ENCODE results near the gene NIPA2.
A peak's percentile ranks its signal among the peaks of the same experiment; 100 is the strongest.

NIPA2 gene

DNA sequence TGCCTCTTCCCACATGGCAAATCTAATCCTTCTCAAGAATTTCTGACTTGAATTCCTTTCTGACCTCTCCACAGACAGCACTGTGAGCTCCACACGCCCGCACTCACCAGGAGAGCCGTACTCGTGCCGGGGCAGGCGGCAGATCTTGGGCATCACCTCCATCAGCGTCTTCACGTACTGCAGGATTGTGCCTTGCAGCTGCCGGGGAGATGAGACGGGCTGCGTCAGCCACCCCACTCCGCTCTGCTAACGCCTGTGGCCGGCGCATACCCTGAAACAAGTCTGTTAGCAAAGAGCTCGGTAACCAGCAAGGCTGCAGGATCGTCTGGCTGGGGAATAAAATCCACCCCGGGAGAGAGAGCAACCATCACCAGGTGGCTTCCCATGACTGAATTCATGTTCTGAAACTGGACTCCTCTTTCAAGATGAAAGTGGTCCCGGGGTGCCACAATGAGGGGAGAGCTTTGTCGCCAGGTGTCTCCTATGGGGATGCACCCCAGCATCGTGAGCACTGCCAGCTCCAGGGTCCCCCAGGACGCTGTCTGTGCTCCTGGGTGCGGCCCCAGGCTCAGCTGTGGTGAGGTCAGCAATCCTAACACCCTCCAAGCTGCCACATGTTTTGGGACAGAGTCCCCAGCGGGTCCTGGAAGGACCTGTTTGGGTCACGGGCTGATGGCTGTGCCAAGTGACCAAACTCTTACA lies 43.4 kb downstream of the NIPA2 start:
- TF ChIP-seq, protein P1, sequence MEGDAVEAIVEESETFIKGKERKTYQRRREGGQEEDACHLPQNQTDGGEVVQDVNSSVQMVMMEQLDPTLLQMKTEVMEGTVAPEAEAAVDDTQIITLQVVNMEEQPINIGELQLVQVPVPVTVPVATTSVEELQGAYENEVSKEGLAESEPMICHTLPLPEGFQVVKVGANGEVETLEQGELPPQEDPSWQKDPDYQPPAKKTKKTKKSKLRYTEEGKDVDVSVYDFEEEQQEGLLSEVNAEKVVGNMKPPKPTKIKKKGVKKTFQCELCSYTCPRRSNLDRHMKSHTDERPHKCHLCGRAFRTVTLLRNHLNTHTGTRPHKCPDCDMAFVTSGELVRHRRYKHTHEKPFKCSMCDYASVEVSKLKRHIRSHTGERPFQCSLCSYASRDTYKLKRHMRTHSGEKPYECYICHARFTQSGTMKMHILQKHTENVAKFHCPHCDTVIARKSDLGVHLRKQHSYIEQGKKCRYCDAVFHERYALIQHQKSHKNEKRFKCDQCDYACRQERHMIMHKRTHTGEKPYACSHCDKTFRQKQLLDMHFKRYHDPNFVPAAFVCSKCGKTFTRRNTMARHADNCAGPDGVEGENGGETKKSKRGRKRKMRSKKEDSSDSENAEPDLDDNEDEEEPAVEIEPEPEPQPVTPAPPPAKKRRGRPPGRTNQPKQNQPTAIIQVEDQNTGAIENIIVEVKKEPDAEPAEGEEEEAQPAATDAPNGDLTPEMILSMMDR (IDR thresholded peaks at IDR 0.05; ENCODE audit: borderline replicate concordance, insufficient read depth, low read depth, low read length): no peak
- H3K4me3 ChIP-seq (ENCODE audit: low read depth, low read length): no peak overlapping the region

DNA sequence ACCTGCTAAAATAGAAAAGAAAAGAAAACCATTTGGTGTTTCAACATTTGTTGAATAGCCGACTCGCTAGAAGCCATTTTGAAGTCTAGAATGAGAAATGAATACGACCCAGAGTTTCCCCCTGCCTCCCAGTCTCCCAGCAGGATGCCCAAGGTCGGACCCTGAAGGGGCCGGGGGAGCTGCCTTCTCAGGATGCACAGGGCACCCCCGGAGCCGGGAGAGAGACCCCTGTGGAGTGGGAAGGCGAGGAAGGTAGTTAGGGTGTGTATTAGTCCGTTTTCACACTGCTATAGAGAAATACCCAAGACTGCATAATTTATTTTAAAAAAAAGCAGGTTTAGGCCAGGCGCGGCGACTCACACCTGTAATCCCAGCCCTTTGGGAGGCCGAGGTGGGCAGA lies 44.7 kb downstream of the NIPA2 start:
- H3K4me3 ChIP-seq (ENCODE audit: low read depth, low read length): no peak overlapping the region
- TF ChIP-seq, protein P1 (IDR thresholded peaks at IDR 0.05; ENCODE audit: borderline replicate concordance, insufficient read depth, low read depth, low read length): no peak

DNA sequence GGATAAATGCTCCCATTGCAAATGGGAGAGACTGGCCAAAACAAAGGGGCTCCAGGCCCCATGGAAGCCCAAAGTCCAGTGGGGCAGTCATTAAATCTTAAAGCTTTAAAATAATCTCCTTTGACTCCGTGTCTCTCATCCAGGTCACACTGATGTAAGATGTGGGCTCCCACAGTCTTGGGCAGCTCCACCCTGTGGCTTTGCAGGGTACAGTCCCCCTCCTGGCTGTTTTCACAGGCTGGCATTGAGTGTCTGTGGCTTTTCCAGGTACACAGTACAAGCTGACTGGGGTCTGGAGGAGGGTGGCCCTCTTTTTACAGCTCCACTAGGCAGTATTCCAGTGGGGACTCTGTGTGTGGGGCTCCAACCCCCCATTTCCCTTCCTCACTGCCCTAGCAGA lies 45.9 kb downstream of the NIPA2 start:
- no peak overlapping the region for H3K4me3 ChIP-seq (ENCODE audit: low read depth, low read length)
- TF ChIP-seq, protein P1 (IDR thresholded peaks at IDR 0.05; ENCODE audit: borderline replicate concordance, insufficient read depth, low read depth, low read length): peak; percentile 36; the same call in 1 of the 2 replicates

DNA sequence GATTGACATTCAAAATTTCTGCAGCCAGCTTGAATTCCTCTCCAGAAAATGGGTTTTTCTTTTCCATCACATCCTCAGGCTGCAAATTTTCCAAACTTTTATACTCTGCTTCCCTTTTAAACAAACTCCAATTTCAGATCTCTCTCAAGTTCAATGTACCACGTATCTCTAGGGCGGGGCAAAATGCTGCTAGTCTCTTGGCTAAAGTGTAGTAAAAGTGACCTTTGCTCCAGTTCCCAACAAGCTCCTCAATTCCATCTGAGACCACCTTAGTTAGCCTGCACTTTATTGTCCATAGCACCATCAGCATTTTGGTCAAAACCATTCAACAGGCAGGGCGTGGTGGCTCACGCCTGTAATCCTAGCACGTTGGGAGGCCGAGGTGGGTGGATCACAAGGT lies 46.7 kb downstream of the NIPA2 start:
- TF ChIP-seq, protein P1 (IDR thresholded peaks at IDR 0.05; ENCODE audit: borderline replicate concordance, insufficient read depth, low read depth, low read length): no peak
- no peak overlapping the region for H3K4me3 ChIP-seq (ENCODE audit: low read depth, low read length)

DNA sequence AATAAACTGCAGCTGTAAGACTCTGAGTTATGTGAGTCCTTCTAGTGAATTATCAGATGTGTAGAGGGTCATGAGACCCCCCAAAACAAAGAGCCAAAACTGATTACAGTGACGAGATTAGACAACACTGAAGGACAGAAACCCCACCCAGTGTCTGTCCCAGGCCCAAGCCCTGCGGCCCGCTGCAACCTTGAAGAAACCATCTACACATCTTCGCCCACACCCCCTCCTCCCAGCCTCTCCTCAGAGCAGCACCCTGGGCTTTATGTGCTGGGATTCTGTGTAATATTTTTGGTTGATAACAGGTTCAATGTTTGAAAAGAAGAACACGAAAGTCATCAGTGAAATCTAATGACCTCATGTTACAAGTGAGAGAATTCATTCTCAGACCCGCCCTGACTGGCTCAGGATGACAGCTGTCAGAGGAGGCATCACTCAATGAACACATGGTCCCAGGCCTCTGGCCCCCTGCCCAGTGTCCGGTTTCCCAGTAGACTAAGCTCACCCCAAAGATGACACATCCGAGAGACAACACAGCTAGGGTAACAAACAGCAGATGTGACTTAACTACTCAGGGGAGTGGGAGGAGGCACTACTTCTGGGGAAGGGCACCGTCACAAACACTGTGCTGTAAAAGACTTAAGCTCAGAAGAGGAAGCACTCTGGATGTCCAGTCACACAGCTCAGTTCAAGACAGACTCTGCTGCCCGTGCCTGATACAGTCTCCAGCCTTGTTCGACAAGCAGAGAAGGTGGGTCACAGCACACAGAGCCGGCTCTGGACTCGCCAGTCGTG lies 48.9 kb downstream of the NIPA2 start:
- H3K4me3 ChIP-seq (ENCODE audit: low read depth, low read length): no peak overlapping the region
- TF ChIP-seq, protein P1 (IDR thresholded peaks at IDR 0.05; ENCODE audit: borderline replicate concordance, insufficient read depth, low read depth, low read length): no peak

DNA sequence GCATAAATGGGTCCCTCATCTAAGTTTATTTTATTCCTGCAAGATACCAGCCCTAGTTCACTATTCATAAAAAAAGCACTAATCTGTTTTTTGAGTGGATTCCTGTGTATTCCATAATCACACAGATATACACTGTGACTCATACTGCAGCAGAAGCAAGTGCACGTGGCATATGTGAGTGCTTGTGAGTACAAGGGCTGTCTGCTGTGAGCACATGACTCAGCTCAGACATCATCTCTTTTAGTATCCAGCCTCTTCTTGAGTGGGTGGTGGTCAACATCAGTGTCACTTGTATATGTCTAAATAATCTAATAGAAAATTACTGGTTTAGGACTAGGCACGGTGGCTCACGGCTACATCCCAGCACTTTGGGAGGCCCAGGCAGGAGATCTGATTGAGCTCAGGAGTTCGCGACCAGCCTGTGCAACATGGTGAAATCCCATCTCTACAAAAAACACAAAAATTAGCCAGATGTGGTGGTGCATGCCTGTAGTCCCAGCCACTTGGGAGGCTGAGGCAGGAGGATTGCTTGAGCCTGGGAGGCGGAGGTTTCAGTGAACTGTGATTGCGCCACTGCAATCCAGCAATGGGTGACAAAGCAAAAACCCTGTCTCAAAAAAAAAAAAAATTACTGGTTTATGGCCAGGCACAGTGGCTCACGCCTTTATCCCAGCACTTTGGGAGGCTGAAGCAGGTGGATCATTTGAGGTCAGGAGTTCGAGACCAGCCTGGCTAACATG lies 49.8 kb downstream of the NIPA2 start:
- TF ChIP-seq, protein P1 (IDR thresholded peaks at IDR 0.05; ENCODE audit: borderline replicate concordance, insufficient read depth, low read depth, low read length): no peak
- H3K4me3 ChIP-seq (ENCODE audit: low read depth, low read length): no peak overlapping the region
